HepG2 (cell line): ENCODE measurements around the gene FBXO10. TPM values are rescaled to one million over a fixed set of nuclear protein-coding genes. Genes with fewer than 3 reads are reported as not detected.

Source experiments
- HNRNPK ChIP-seq: fragments of 200-400 bp; formaldehyde crosslinking; IDR thresholded peaks from 2 replicates; pipeline ENCODE4 v1.6.1; 2018; ENCODE audit warnings: low read length, low read depth, moderate library complexity, mild to moderate bottlenecking; ENCODE audit not compliant: poor library complexity, severe bottlenecking
- MAF1 ChIP-seq: sonication (generic); formaldehyde crosslinking; IDR thresholded peaks from 2 replicates; pipeline ENCODE4 v1.5.0; 2020; ENCODE audit warnings: missing genetic modification reagents, borderline replicate concordance
- MYC ChIP-seq: sonication (generic); formaldehyde crosslinking; IDR thresholded peaks from 2 replicates; pipeline ENCODE4 v1.9.0; 2021; ENCODE audit warnings: missing genetic modification reagents, borderline replicate concordance
- SOX5 ChIP-seq: IDR thresholded peaks from 2 replicates; pipeline ENCODE4 v1.6.1; 2016; ENCODE audit warnings: borderline replicate concordance
- ZFX ChIP-seq: sonication (generic); formaldehyde crosslinking; IDR thresholded peaks from 2 replicates; pipeline ENCODE4 v1.4.0; 2020; ENCODE audit warnings: mild to moderate bottlenecking, low read depth, missing genetic modification reagents, moderate library complexity
- ZFY ChIP-seq: sonication (generic); formaldehyde crosslinking; IDR thresholded peaks from 2 replicates; pipeline ENCODE4 v1.4.0; 2020; ENCODE audit warnings: missing genetic modification reagents
- polyA plus RNA-seq, 8 experiments: library from polyadenylated mRNA; depleted of rRNA in 3 of 8; stranded (reverse) in 7 of 8; unstranded in 1 of 8; fragments of >200 nt; fragmentation: Illumina TruSeq in 4 of 8; extraction: Trizol in 4 of 8; gene quantifications; 2 replicates each; pipeline versions ENCODE4 v1.2.1 to v1.2.3, GENCODE V29; 2011 to 2016; ENCODE audit warnings: low read depth in 4 of 8, missing spikeins in 1 of 8, mixed read lengths in 1 of 8; ENCODE audit not compliant: insufficient read depth in 1 of 8
- total RNA-seq, 5 experiments: library from RNA; depleted of rRNA; stranded (reverse); fragments of >200 nt; fragmentation: Illumina TruSeq; extraction: Trizol; gene quantifications; 2 replicates each; pipeline ENCODE4 v1.2.3, GENCODE V29; 2016; ENCODE audit warnings: low read depth in 1 of 5
- TF ChIP-seq, protein P1 (sequence below): sonication (generic); formaldehyde crosslinking; IDR thresholded peaks from 2 replicates; pipeline ENCODE4 v1.4.0; 2020; ENCODE audit warnings: mild to moderate bottlenecking, missing genetic modification reagents
- TF ChIP-seq, protein P2 (sequence below): sonication (generic); formaldehyde crosslinking; IDR thresholded peaks from 2 replicates; pipeline ENCODE4 v1.9.0; 2021; ENCODE audit warnings: missing genetic modification reagents, mild to moderate bottlenecking, borderline replicate concordance
- TF ChIP-seq, protein P3 (sequence below): sonication (generic); formaldehyde crosslinking; IDR thresholded peaks from 2 replicates; pipeline ENCODE4 v1.4.0; 2020; ENCODE audit warnings: low read depth, mild to moderate bottlenecking, missing genetic modification reagents
- TF ChIP-seq, protein P4 (sequence below): sonication (generic); formaldehyde crosslinking; IDR thresholded peaks from 2 replicates; pipeline ENCODE4 v1.4.0; 2020; ENCODE audit warnings: mild to moderate bottlenecking, missing genetic modification reagents, borderline replicate concordance

Gene FBXO10
- total and polyA plus RNA-seq, 2 of the 13 experiments (the other 11 are each of a cell fraction or from before 2014, with no cell fraction given) = 3.1 to 5.1 TPM

DNA sequence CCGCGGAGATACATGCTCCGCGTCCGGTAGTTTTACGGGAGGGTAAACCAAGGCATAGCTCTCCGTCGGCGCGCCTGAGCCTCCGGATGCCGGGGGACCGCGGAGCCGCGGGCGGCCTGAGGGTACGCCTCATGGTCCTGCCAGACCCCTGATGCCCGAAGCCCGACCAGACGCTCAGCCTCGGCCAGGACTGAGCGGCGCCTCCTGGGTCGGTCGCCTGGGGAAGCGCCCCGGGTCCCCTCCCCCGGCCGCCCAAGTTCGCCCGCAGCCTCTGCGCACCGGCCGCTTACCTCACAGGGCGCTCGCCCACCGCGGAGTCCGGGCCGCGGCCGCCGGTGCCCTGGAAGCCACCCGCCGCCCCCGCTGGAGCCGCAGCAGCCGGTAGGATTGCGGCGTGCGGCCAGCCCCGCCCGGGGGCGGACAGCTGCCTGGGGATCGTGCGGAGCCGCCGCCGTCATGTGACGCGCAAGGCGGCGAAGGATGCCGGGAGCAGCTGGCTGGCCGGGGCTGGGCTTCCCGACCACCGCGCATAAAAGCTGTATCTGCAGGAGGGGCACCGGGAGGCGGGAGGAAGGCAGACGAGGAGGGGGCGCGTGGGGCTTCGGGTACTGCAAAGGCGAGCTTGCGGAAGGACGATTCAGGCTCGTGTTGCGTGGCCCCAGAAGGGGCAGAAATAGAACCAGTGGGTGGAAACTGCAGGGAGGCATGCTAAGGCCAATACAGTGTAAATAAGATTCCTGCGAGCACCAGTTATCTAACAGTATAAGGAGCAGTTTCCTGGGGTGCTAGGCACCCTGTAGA is at the start of gene FBXO10 (continued):
- TF ChIP-seq, protein P1, sequence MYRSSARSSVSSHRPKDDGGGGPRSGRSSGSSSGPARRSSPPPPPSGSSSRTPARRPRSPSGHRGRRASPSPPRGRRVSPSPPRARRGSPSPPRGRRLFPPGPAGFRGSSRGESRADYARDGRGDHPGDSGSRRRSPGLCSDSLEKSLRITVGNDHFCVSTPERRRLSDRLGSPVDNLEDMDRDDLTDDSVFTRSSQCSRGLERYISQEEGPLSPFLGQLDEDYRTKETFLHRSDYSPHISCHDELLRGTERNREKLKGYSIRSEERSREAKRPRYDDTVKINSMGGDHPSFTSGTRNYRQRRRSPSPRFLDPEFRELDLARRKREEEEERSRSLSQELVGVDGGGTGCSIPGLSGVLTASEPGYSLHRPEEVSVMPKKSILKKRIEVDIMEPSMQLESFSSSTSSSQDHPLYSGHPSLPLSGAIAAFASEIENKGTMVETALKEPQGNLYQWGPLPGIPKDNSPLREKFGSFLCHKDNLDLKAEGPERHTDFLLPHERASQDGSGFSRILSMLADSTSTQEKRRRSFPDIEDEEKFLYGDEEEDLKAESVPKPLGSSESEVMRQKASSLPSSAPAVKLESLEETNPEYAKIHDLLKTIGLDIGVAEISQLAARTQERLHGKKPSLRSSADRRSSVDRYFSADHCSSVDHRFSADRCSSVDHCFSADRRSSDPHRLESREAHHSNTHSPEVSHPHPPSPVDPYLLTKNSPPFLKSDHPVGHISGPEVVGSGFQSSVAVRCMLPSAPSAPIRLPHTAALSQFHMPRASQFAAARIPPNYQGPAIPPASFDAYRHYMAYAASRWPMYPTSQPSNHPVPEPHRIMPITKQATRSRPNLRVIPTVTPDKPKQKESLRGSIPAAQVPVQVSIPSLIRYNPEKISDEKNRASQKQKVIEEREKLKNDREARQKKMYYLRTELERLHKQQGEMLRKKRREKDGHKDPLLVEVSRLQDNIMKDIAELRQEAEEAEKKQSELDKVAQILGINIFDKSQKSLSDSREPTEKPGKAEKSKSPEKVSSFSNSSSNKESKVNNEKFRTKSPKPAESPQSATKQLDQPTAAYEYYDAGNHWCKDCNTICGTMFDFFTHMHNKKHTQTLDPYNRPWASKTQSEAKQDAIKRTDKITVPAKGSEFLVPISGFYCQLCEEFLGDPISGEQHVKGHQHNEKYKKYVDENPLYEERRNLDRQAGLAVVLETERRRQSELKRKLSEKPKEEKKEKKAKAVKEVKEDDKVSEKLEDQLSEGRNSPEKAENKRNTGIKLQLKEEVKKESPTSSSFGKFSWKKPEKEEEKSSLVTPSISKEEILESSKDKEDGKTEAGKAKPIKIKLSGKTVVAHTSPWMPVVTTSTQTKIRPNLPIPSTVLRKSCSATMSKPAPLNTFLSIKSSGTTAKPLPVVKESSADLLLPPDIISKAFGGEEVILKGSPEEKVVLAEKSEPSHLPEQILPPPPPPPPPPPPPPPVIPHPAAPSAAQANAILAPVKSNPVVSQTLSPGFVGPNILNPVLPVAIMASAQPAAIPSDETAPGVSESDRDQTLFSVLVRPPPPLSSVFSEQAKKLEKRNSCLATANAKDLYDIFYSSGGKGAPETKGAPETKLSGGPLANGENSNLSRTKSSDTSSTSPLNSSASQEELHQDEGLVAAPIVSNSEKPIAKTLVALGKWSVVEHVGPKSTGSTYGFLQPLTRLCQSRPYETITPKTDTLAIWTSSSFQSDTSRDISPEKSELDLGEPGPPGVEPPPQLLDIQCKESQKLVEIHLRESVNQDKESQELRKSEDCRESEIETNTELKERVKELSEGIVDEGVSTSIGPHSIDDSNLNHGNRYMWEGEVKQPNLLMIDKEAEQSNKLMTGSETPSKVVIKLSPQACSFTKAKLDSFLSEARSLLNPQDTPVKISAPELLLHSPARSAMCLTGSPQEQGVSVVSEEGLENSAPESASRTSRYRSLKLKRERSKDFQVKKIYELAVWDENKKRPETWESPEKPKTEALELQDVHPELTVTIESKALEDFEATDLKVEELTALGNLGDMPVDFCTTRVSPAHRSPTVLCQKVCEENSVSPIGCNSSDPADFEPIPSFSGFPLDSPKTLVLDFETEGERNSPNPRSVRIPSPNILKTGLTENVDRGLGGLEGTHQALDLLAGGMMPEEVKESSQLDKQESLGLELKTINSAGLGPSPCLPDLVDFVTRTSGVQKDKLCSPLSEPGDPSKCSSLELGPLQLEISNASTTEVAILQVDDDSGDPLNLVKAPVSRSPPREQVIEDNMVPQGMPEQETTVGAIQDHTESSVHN (CRISPR knock-in tag) = no peak
- TF ChIP-seq ZFY (CRISPR knock-in tag) (peak; percentile 55), MYC (CRISPR knock-in tag) (peak; percentile 71), ZFX (CRISPR knock-in tag) (peak; percentile 45; the same call in 1 of the 2 replicates), HNRNPK (peak; percentile 80), MAF1 (CRISPR knock-in tag) (no peak), SOX5 (no peak; the same call in 1 of the 2 replicates)
- TF ChIP-seq, protein P2, sequence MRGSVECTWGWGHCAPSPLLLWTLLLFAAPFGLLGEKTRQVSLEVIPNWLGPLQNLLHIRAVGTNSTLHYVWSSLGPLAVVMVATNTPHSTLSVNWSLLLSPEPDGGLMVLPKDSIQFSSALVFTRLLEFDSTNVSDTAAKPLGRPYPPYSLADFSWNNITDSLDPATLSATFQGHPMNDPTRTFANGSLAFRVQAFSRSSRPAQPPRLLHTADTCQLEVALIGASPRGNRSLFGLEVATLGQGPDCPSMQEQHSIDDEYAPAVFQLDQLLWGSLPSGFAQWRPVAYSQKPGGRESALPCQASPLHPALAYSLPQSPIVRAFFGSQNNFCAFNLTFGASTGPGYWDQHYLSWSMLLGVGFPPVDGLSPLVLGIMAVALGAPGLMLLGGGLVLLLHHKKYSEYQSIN (CRISPR knock-in tag) = no peak
- TF ChIP-seq, protein P3, sequence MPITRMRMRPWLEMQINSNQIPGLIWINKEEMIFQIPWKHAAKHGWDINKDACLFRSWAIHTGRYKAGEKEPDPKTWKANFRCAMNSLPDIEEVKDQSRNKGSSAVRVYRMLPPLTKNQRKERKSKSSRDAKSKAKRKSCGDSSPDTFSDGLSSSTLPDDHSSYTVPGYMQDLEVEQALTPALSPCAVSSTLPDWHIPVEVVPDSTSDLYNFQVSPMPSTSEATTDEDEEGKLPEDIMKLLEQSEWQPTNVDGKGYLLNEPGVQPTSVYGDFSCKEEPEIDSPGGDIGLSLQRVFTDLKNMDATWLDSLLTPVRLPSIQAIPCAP (CRISPR knock-in tag) = no peak
- TF ChIP-seq, protein P4, sequence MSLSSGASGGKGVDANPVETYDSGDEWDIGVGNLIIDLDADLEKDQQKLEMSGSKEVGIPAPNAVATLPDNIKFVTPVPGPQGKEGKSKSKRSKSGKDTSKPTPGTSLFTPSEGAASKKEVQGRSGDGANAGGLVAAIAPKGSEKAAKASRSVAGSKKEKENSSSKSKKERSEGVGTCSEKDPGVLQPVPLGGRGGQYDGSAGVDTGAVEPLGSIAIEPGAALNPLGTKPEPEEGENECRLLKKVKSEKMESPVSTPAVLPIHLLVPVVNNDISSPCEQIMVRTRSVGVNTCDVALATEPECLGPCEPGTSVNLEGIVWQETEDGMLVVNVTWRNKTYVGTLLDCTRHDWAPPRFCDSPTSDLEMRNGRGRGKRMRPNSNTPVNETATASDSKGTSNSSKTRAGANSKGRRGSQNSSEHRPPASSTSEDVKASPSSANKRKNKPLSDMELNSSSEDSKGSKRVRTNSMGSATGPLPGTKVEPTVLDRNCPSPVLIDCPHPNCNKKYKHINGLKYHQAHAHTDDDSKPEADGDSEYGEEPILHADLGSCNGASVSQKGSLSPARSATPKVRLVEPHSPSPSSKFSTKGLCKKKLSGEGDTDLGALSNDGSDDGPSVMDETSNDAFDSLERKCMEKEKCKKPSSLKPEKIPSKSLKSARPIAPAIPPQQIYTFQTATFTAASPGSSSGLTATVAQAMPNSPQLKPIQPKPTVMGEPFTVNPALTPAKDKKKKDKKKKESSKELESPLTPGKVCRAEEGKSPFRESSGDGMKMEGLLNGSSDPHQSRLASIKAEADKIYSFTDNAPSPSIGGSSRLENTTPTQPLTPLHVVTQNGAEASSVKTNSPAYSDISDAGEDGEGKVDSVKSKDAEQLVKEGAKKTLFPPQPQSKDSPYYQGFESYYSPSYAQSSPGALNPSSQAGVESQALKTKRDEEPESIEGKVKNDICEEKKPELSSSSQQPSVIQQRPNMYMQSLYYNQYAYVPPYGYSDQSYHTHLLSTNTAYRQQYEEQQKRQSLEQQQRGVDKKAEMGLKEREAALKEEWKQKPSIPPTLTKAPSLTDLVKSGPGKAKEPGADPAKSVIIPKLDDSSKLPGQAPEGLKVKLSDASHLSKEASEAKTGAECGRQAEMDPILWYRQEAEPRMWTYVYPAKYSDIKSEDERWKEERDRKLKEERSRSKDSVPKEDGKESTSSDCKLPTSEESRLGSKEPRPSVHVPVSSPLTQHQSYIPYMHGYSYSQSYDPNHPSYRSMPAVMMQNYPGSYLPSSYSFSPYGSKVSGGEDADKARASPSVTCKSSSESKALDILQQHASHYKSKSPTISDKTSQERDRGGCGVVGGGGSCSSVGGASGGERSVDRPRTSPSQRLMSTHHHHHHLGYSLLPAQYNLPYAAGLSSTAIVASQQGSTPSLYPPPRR = no peak
